ENCODE data around the gene DPM3.

DNA sequence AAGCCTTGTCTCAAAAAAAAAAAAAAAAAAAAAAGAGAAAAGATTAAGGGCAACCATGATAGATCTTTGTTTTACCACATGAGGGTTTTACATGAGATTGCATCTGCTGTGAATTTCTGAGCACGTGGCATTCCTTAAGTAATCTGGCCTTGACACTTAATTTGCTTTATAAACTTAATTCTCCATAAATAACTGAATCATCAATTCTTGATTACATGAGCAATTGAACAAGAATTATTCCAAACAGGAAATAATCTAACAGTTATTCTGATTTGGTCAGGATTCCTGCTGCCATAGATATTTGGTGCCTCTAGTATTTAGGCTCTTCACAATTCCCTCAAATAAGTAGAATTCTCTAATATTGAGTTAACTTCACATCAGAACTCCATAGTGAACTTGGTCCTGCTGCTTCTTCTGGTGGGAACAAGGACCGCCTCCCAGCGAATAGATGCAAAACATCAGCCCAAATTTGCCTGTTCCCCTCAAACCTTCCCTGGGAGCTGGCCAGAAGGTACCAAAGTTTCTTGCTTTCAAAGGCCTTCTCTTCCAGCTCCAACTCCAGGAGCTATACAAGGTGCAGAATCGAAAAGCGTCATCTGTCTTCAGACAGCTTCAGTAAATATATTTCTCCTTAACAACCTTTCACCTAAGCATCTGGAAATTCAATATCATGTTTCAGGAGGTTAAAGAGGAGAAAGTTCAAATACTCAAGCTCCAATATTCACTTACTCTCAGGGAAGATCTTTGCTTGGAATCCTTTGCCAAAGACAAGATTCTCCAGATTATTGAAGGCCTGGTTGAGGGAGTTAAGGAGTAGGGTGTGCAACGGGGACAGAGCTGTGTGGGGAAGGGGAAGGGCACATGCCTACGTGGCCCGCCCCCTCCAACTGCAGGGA lies 31.8 kb upstream of the DPM3 start:
- TF ChIP-seq CHCHD3 (CRISPR knock-in tag; IDR thresholded peaks at IDR 0.05) (no peak), DNMT1 (IDR thresholded peaks at IDR 0.05) (no peak), SMC3 (conservative IDR thresholded peaks at IDR 0.05; ENCODE audit: insufficient read depth, low read depth, low read length) (no peak), ZNF232 (CRISPR knock-in tag; IDR thresholded peaks at IDR 0.05) (no peak), RCOR1 (IDR thresholded peaks at IDR 0.05; ENCODE audit: borderline replicate concordance in 1 of 2, low read depth in 2 of 2, low read length in 2 of 2) (no peak), ZBTB8A (IDR thresholded peaks at IDR 0.05; ENCODE audit: partially characterized antibody) (no peak), CTCF (IDR thresholded peaks at IDR 0.05 in 2 of 3, conservative IDR thresholded peaks at IDR 0.05 in 1 of 3; ENCODE audit: insufficient read depth in 2 of 3, low read depth in 1 of 3, low read length in 3 of 3) (no peak)

All from K562 (cell line).